Hepatocyte (in vitro differentiated cells): ENCODE results near the gene PCDH1. TPM values are rescaled to one million over a fixed set of nuclear protein-coding genes. Genes with fewer than 3 reads are reported as not detected.

Source experiments
- DNase-seq: peaks from one replicate; pipeline ENCODE4 v3.0.0-alpha.2; 2016; ENCODE audit warnings: low spot score
- H2AFZ ChIP-seq: fragments of 200-600 bp; sonication (generic); 2 replicates; pipeline ENCODE4 v1.6.0; 2016; ENCODE audit warnings: antibody characterized with exemption, mild to moderate bottlenecking
- H3K27ac ChIP-seq: fragments of 200-600 bp; sonication (generic); 2 replicates; pipeline ENCODE4 v1.5.1; 2016; ENCODE audit warnings: mild to moderate bottlenecking
- H3K27me3 ChIP-seq: fragments of 200-600 bp; sonication (generic); 2 replicates; pipeline ENCODE4 v1.6.1; 2016
- H3K36me3 ChIP-seq: fragments of 200-600 bp; sonication (generic); replicated peaks from 2 replicates; pipeline ENCODE4 v1.5.1; 2016; ENCODE audit warnings: low read depth; ENCODE audit not compliant: insufficient read depth
- H3K4me1 ChIP-seq: fragments of 200-600 bp; sonication (generic); 2 replicates; pipeline ENCODE4 v1.5.1; 2016; ENCODE audit warnings: mild to moderate bottlenecking, moderate library complexity; ENCODE audit not compliant: insufficient read depth
- H3K4me2 ChIP-seq: fragments of 200-600 bp; sonication (generic); 2 replicates; pipeline ENCODE4 v1.6.0; 2016
- H3K4me3 ChIP-seq: fragments of 200-600 bp; sonication (generic); 2 replicates; pipeline ENCODE4 v1.5.1; 2016; ENCODE audit warnings: mild to moderate bottlenecking
- H3K79me2 ChIP-seq: fragments of 200-600 bp; sonication (generic); 2 replicates; pipeline ENCODE4 v1.6.0; 2017; ENCODE audit warnings: mild to moderate bottlenecking
- H3K9me2 ChIP-seq: fragments of 200-600 bp; sonication (generic); replicated peaks from 2 replicates; pipeline ENCODE4 v1.6.0; 2017; ENCODE audit warnings: mild to moderate bottlenecking; ENCODE audit not compliant: insufficient read depth
- H3K9me3 ChIP-seq: fragments of 200-600 bp; sonication (generic); 2 replicates; pipeline ENCODE4 v1.5.1; 2016; ENCODE audit warnings: low read depth, mild to moderate bottlenecking
- H4K20me1 ChIP-seq: fragments of 200-600 bp; sonication (generic); 2 replicates; pipeline ENCODE4 v1.6.0; 2016; ENCODE audit warnings: mild to moderate bottlenecking; ENCODE audit not compliant: insufficient read depth, poor library complexity, severe bottlenecking
- CTCF ChIP-seq: fragments of 200-600 bp; sonication (generic); IDR thresholded peaks from 2 replicates; pipeline ENCODE4 v1.5.1; 2016; ENCODE audit warnings: antibody characterized with exemption, mild to moderate bottlenecking; ENCODE audit not compliant: poor library complexity
- EZH2 ChIP-seq: fragments of 200-600 bp; sonication (generic); IDR thresholded peaks from 2 replicates; pipeline ENCODE4 v1.6.1; 2016; ENCODE audit warnings: antibody characterized with exemption, mild to moderate bottlenecking, borderline replicate concordance
- EZH2phosphoT487 ChIP-seq: fragments of 200-600 bp; sonication (generic); IDR thresholded peaks from one replicate; pipeline ENCODE4 v1.6.1; 2018; ENCODE audit warnings: antibody characterized with exemption, mild to moderate bottlenecking, low read depth, moderate library complexity; ENCODE audit not compliant: unreplicated experiment, severe bottlenecking
- WGBS: methylation state at CpG from one replicate; pipeline ENCODE4 v1.1.6; 2016; ENCODE audit warnings: low lambda C conversion rate; ENCODE audit errors: missing lambda C conversion rate; 5-methylcytosine and 5-hydroxymethylcytosine counted together
- polyA plus RNA-seq: library from polyadenylated mRNA; unstranded; fragments of >200 nt; fragmentation: Nextera tagmentation; extraction: Ambion mirVana; gene quantifications from 2 replicates; pipeline ENCODE4 v1.2.1, GENCODE V29; 2016
- total RNA-seq: library from RNA; depleted of rRNA; stranded (reverse); fragments of >200 nt; gene quantifications from 2 replicates; pipeline ENCODE4 v1.2.3, GENCODE V29; 2014

Gene PCDH1
- total and polyA plus RNA-seq, 2 experiments from 2014 or later = 8.6 to 10.5 TPM

DNA sequence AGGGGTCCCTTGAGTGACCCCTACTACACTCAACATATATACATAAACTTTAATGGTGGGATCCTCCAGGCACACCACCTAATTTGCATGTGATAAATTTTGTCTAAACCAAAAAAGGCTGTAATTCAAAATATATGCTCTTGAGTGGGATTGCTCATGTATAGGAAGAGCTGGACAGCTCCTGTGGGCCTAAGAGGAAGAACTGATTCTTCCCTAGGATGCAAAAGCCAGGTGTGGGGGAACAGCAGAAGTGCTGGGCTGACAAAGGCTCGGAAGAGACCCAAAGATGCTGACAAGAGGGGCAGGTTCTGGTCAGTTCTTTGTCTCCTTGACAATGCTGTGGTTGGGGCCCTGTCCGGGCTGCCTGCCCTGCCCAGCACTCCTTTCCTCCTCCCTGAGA, 43.9 kb downstream of the PCDH1 start:
- Histone ChIP-seq H3K27ac (no peak overlapping the region), H2AFZ (no peak overlapping the region), H3K9me2 (no peaks in the 10 kb centered on the region), H4K20me1 (no peaks in the 10 kb centered on the region), H3K4me2 (no peak overlapping the region), H3K79me2 (no peaks in the 10 kb centered on the region), H3K27me3 (no peaks in the 10 kb centered on the region), H3K9me3 (no peaks in the 10 kb centered on the region), H3K36me3 (no peaks in the 10 kb centered on the region), H3K4me1 (no peaks in the 10 kb centered on the region), H3K4me3 (no peak overlapping the region)
- 53% methylated on average over 2 of the region's 2 CpGs for WGBS
- TF ChIP-seq EZH2 (no peak), EZH2phosphoT487 (no peak), CTCF (no peak)
- no peak for DNase-seq

DNA sequence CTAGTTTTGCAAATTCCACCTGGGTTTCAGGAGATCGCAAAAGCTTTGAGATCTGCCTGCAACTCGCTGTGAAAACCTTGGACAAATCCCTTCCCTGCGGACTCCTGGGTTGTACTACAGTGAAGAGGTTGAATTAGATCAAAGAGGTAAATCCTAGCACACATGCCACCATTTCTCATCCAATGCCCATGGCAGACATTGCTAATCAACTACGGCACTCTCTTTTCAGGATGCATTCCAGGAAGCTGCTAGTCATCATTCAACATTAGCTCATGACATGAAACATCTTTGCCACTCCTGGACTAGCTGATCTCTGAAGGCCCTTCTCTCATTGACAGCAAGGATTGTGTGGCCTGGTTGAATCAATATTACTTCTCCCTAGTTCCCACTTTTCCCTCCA, 46.1 kb downstream of the PCDH1 start:
- Histone ChIP-seq H3K79me2 (no peaks in the 10 kb centered on the region), H3K27ac (no peak overlapping the region), H3K4me3 (no peak overlapping the region), H3K27me3 (no peaks in the 10 kb centered on the region), H4K20me1 (no peaks in the 10 kb centered on the region), H2AFZ (no peak overlapping the region), H3K9me2 (no peaks in the 10 kb centered on the region), H3K4me1 (no peaks in the 10 kb centered on the region), H3K9me3 (no peaks in the 10 kb centered on the region), H3K36me3 (no peaks in the 10 kb centered on the region), H3K4me2 (no peak overlapping the region)
- WGBS = 73% methylated on average over 4 of the region's 4 CpGs
- DNase-seq = no peak
- no peak for TF ChIP-seq EZH2
- no peak for TF ChIP-seq EZH2phosphoT487
- no peak for TF ChIP-seq CTCF

GRCh38 chr5:141828162-141828561, 50.0 kb downstream of the PCDH1 start:
- TF ChIP-seq EZH2 = no peak
- no peak for TF ChIP-seq CTCF
- TF ChIP-seq EZH2phosphoT487 = no peak
- Histone ChIP-seq H3K4me1 (no peaks in the 10 kb centered on the region), H2AFZ (no peak overlapping the region), H3K79me2 (no peaks in the 10 kb centered on the region), H3K36me3 (no peaks in the 10 kb centered on the region), H3K4me2 (no peak overlapping the region), H3K4me3 (no peak overlapping the region), H3K9me2 (no peaks in the 10 kb centered on the region), H3K27ac (no peak overlapping the region), H4K20me1 (no peaks in the 10 kb centered on the region), H3K27me3 (peaks cover 8% of the 10 kb centered on the region), H3K9me3 (no peaks in the 10 kb centered on the region)
- no peak for DNase-seq
- 74% methylated on average over 4 of the region's 4 CpGs for WGBS

DNA sequence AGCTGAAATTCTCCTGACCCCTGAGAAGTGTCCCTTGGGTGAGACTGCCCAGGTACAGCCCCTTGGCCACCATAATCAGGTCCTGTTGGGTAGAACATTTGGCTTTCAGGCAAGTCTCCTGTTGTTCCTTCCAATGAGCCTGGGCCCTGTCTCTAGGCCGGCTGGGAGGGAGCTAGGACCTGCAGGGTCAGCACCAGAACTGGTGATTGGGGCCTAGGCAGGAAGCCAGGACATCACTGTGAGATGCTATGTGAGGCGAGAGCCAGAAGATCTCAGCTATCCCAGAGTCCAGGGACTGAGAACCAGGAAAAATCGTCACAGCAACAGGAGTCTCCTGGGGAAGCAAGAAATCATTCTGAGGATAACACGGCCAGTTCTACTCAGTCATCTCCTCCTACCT, 51.5 kb downstream of the PCDH1 start:
- TF ChIP-seq EZH2 = no peak
- no peak for TF ChIP-seq EZH2phosphoT487
- no peak for TF ChIP-seq CTCF
- H3K9me2 ChIP-seq = no peaks in the 10 kb centered on the region
- WGBS = 57% methylated on average over 4 of the region's 4 CpGs

More for the DNA sequence above, 51.5 kb downstream of the PCDH1 start:
- Histone ChIP-seq H3K4me2 (no peak overlapping the region), H3K9me3 (no peaks in the 10 kb centered on the region), H3K36me3 (no peaks in the 10 kb centered on the region), H3K79me2 (no peaks in the 10 kb centered on the region), H3K4me3 (no peak overlapping the region), H3K27ac (no peak overlapping the region), H3K4me1 (peaks cover 7% of the 10 kb centered on the region), H2AFZ (no peak overlapping the region), H3K27me3 (peaks cover 8% of the 10 kb centered on the region), H4K20me1 (no peaks in the 10 kb centered on the region)
- peak; percentile 20 for DNase-seq
